ENCODE measurements around the gene B3GALNT2.

GRCh38 chr1:235404190-235404589, 100.1 kb downstream of the B3GALNT2 start:
- TF ChIP-seq REST (IDR thresholded peaks at IDR 0.05; ENCODE audit: low read depth), result no peak
- no peak for TF ChIP-seq MAX (IDR thresholded peaks at IDR 0.05)
- TF ChIP-seq CEBPB (IDR thresholded peaks at IDR 0.05), result no peak
- TF ChIP-seq YY1 (IDR thresholded peaks at IDR 0.05; ENCODE audit: low read depth), result no peak
- no peak for TF ChIP-seq CREB1 (IDR thresholded peaks at IDR 0.05; ENCODE audit: low read depth)
- no peak for TF ChIP-seq RAD21 (IDR thresholded peaks at IDR 0.05; ENCODE audit: low read depth)
- no peak for TF ChIP-seq USF1 (IDR thresholded peaks at IDR 0.05)
- no peak for TF ChIP-seq EP300 (IDR thresholded peaks at IDR 0.05; ENCODE audit: borderline replicate concordance)
- no peak for TF ChIP-seq TAF1 (IDR thresholded peaks at IDR 0.05; ENCODE audit: low read depth)
- TF ChIP-seq TCF12 (IDR thresholded peaks at IDR 0.05; ENCODE audit: low read depth), result 0 out of 2 replicates have a peak, but pooled peaks have one; percentile 17
- TF ChIP-seq TEAD4 (IDR thresholded peaks at IDR 0.05), result peak; percentile 28; the same call in 1 of the 2 replicates
- TF ChIP-seq EGR1 (IDR thresholded peaks at IDR 0.05), result no peak
- no peak for TF ChIP-seq FOXM1 (IDR thresholded peaks at IDR 0.05; ENCODE audit: borderline replicate concordance, low read depth)

Data from Ishikawa (cell line).